Lower lobe of right lung (tissue), 2 donors: Measurements from ENCODE around the gene AFM. TPM values are rescaled to one million over a fixed set of nuclear protein-coding genes. Genes with fewer than 3 reads are reported as not detected.

Source experiments
- ATAC-seq, 2 donors: fragments of 200-7000 bp; cut with Tn5 transposase; one replicate each; pipeline ENCODE4 v1.9.1; 2020 to 2022; ENCODE audit warnings: mild to moderate bottlenecking in 2 of 2, moderate library complexity in 2 of 2
- DNase-seq: peaks from one replicate; pipeline ENCODE4 v3.0.0-alpha.2; 2020
- H3K27ac ChIP-seq: fragments of 200-600 bp; one replicate; pipeline ENCODE4 v1.8.0; 2022
- H3K27me3 ChIP-seq: fragments of 200-600 bp; one replicate; pipeline ENCODE4 v1.8.0; 2022; ENCODE audit warnings: low read depth
- H3K36me3 ChIP-seq: fragments of 200-600 bp; one replicate; pipeline ENCODE4 v1.8.0; 2022; ENCODE audit warnings: mild to moderate bottlenecking
- H3K4me1 ChIP-seq: fragments of 200-600 bp; one replicate; pipeline ENCODE4 v1.8.0; 2022
- H3K4me3 ChIP-seq: fragments of 200-600 bp; one replicate; pipeline ENCODE4 v1.8.0; 2022; ENCODE audit warnings: mild to moderate bottlenecking
- H3K9me3 ChIP-seq: fragments of 200-600 bp; one replicate; pipeline ENCODE4 v1.8.0; 2022
- CTCF ChIP-seq: fragments of 200-600 bp; IDR thresholded peaks from one replicate; pipeline ENCODE4 v1.8.0; 2022; ENCODE audit warnings: antibody characterized with exemption, mild to moderate bottlenecking
- intact Hi-C: fragments of 100-400 bp; cut with DNase I; formaldehyde crosslinking; loops from one replicate; pipeline ENCODE4 v1.11.0; 2022
- total RNA-seq: library from RNA; stranded (reverse); fragmentation: NEBNext Ultra II Directional; extraction: Animal tissue kit (Norgen Biotek cat#: 25700); gene quantifications from one replicate; pipeline ENCODE4 v1.2.1, GENCODE V29; 2021
- donor health status: DM: no; HTN: yes; CAD: no; lungs with severe emphysema.

AFM gene
- total RNA-seq, 1 donor from 2014 or later, result not detected

GRCh38 chr4:73451404-73451803 lies 30.1 kb upstream of the AFM start:
- no peaks in the 10 kb centered on the region for H3K4me1 ChIP-seq
- H3K4me3 ChIP-seq, result no peak overlapping the region
- H3K27me3 ChIP-seq, result no peaks in the 10 kb centered on the region
- ATAC-seq (no peak), DNase-seq (no peak)
- no peaks in the 10 kb centered on the region for H3K9me3 ChIP-seq
- TF ChIP-seq CTCF, result no peak
- H3K27ac ChIP-seq, result no peak overlapping the region
- intact Hi-C loops, result no loop called here
- H3K36me3 ChIP-seq, result no peaks in the 10 kb centered on the region

GRCh38 chr4:73451981-73452747 lies 29.4 kb upstream of the AFM start:
- TF ChIP-seq CTCF, result no peak
- Histone ChIP-seq H3K9me3 (no peaks in the 10 kb centered on the region), H3K36me3 (no peaks in the 10 kb centered on the region), H3K4me1 (no peaks in the 10 kb centered on the region), H3K27me3 (no peaks in the 10 kb centered on the region), H3K27ac (no peak overlapping the region), H3K4me3 (no peak overlapping the region)
- ATAC-seq (no peak), DNase-seq (no peak)
- intact Hi-C loops, result no loop called here

DNA sequence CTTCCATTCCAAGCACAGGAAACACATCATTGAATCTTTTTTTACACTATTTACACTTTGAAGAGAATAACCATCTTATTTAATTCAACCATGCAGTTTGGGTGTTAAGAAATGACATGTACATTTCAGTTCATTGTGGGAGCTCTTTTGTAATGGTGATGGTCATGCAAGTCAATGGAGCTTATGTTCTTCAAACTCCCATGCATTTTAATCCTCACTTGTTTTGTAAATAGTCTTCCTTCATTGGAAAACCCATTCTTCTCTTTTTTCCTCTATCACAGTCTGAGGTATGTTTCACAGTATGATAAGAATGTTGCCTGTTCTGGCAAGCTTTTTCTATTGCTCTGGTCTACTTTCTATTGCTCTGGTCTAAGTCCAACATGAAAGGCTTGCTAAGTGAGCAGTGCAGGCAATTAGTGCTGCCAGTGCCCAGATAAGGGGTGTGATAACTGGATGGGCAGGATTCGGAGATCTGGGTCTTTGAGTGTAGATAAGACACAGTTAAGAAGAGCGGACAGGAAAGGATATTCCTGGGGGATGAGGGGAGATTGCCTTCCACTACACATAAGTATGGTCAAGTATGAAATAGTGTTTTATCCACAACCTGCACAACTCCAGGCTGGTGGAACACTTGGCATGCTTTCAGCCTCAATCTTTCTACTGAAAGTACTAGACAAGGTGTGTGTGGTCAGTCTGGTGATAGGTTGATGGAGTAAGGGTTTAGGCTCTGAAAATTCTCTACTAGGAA lies 28.4 kb upstream of the AFM start:
- no peak overlapping the region for H3K27ac ChIP-seq
- DNase-seq (no peak), ATAC-seq (no peak)
- intact Hi-C loops, result no loop called here
- no peak for TF ChIP-seq CTCF
- H3K4me3 ChIP-seq, result no peak overlapping the region
- H3K9me3 ChIP-seq, result no peaks in the 10 kb centered on the region
- no peaks in the 10 kb centered on the region for H3K27me3 ChIP-seq
- H3K36me3 ChIP-seq, result no peaks in the 10 kb centered on the region
- H3K4me1 ChIP-seq, result no peaks in the 10 kb centered on the region

DNA sequence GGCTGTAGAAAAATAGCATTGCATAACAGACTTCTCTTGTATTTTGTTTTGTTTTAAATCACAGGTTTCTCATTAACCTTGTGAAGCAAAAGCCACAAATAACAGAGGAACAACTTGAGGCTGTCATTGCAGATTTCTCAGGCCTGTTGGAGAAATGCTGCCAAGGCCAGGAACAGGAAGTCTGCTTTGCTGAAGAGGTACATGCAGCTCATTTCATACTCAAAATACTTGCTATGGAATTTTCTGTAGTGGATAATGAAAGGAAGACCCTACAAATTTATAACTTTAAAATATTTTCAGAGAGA lies 27.9 kb upstream of the AFM start:
- Histone ChIP-seq H3K4me3 (no peak overlapping the region), H3K9me3 (no peaks in the 10 kb centered on the region), H3K36me3 (no peaks in the 10 kb centered on the region), H3K27me3 (no peaks in the 10 kb centered on the region), H3K4me1 (no peaks in the 10 kb centered on the region), H3K27ac (no peak overlapping the region)
- ATAC-seq (no peak), DNase-seq (no peak)
- TF ChIP-seq CTCF, result no peak
- intact Hi-C loops, result no loop called here

DNA sequence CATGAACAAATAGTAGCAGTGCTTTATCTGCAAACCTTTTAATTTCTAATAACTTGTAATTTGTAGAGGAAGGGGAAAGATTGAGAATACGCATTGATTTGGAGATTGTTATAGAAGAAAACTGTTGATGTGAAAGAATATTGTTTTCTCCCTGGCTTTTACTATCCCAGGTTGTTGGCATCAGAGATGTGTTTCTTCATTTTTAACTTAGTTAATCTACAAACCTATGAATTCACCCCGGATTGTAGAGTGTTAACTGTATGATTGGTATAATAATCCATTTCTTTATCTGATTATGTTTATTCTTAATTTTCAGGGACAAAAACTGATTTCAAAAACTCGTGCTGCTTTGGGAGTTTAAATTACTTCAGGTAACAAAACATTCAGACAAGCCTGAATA lies 26.6 kb upstream of the AFM start:
- H3K27ac ChIP-seq, result no peak overlapping the region
- no peaks in the 10 kb centered on the region for H3K4me1 ChIP-seq
- no peak for DNase-seq
- no peaks in the 10 kb centered on the region for H3K9me3 ChIP-seq
- no peaks in the 10 kb centered on the region for H3K36me3 ChIP-seq
- no peak for ATAC-seq
- intact Hi-C loops, result no loop called here
- no peak overlapping the region for H3K4me3 ChIP-seq
- no peak for TF ChIP-seq CTCF
- H3K27me3 ChIP-seq, result no peaks in the 10 kb centered on the region
